Ascending aorta (tissue), 2 donors: Measurements from ENCODE around the gene PLAC9. TPM values are rescaled to one million over a fixed set of nuclear protein-coding genes. Genes with fewer than 3 reads are reported as not detected.
A peak's percentile ranks its signal among the peaks of the same experiment; 100 is the strongest.

Experiments
- DNase-seq, 2 donors: peaks; one replicate each; pipeline ENCODE4 v3.0.0-alpha.2; 2019; ENCODE audit warnings: low spot score in 2 of 2
- H3K27ac ChIP-seq, 2 donors: fragments of 200-600 bp; sonication (generic); one replicate each; pipeline ENCODE4 v1.5.1; 2016 to 2017; ENCODE audit warnings: mild to moderate bottlenecking in 1 of 2
- H3K27me3 ChIP-seq: fragments of 200-600 bp; sonication (generic); one replicate; pipeline ENCODE4 v1.5.1; 2017
- H3K36me3 ChIP-seq, 2 donors: fragments of 200-600 bp; sonication (generic); one replicate each; pipeline ENCODE4 v1.5.1; 2016
- H3K4me1 ChIP-seq, 2 donors: fragments of 200-600 bp; sonication (generic); one replicate each; pipeline ENCODE4 v1.5.1; 2016 to 2017; ENCODE audit warnings: mild to moderate bottlenecking in 1 of 2
- H3K4me3 ChIP-seq, 2 donors: fragments of 200-600 bp; sonication (generic); one replicate each; pipeline ENCODE4 v1.5.1; 2016 to 2017; ENCODE audit warnings: mild to moderate bottlenecking in 1 of 2
- H3K9me3 ChIP-seq, 2 donors: fragments of 200-600 bp; sonication (generic); one replicate each; pipeline ENCODE4 v1.5.1; 2016
- CTCF ChIP-seq, 3 experiments: fragments of 200-600 bp in 2 of 3; fragments of 450-650 bp in 1 of 3; sonication (generic) in 2 of 3; IDR thresholded peaks; one replicate each; pipeline ENCODE4 v1.5.1; 2016 to 2019; ENCODE audit warnings: antibody characterized with exemption in 3 of 3, mild to moderate bottlenecking in 1 of 3, moderate library complexity in 1 of 3
- intact Hi-C: fragments of 100-400 bp; cut with DNase I; formaldehyde crosslinking; loops from one replicate; pipeline ENCODE4 v1.15.1; 2023
- total RNA-seq: library from RNA; depleted of rRNA; stranded (reverse); fragments of >200 nt; gene quantifications from one replicate; pipeline ENCODE4 v1.1.0, GENCODE V29; 2016

The PLAC9 gene
- total RNA-seq, 1 donor from 2014 or later, result 221 TPM

GRCh38 chr10:80136134-80136571, 3.6 kb downstream of the PLAC9 start:
- TF ChIP-seq CTCF (IDR thresholded peaks at IDR 0.05), result no peak
- Histone ChIP-seq H3K27me3 (no peaks in the 10 kb centered on the region), H3K4me1 (peaks cover 0 to 15% of the 10 kb centered on the region in 2 donors), H3K27ac (peak overlapping the region; percentile 14 to 32), H3K4me3 (peak overlapping the region in 1 of 2 donors; percentile 36), H3K9me3 (no peaks in the 10 kb centered on the region), H3K36me3 (no peaks in the 10 kb centered on the region)
- DNase-seq, result peak; percentile 53 to 91
- intact Hi-C loops, result no loop called here

- H3K9me3 ChIP-seq, result no peaks in the 10 kb centered on the region
- DNase-seq, result peak in 1 of 2 donors; percentile 76
- peak overlapping the region; percentile 45 to 77 for H3K27ac ChIP-seq
- H3K27me3 ChIP-seq, result no peaks in the 10 kb centered on the region
- TF ChIP-seq CTCF (IDR thresholded peaks at IDR 0.05), result no peak
- no peaks in the 10 kb centered on the region for H3K36me3 ChIP-seq
- intact Hi-C loops, result no loop called here
- no peak overlapping the region for H3K4me3 ChIP-seq
- H3K4me1 ChIP-seq, result peaks cover 0 to 15% of the 10 kb centered on the region in 2 donors
Measured at GRCh38 chr10:80137031-80137862, 4.7 kb downstream of the PLAC9 start.

GRCh38 chr10:80137920-80138319, 5.4 kb downstream of the PLAC9 start:
- no peak for DNase-seq
- intact Hi-C loops, result no loop called here
- TF ChIP-seq CTCF (IDR thresholded peaks at IDR 0.05), result no peak
- no peaks in the 10 kb centered on the region for H3K9me3 ChIP-seq
- H3K36me3 ChIP-seq, result no peaks in the 10 kb centered on the region
- H3K4me3 ChIP-seq, result no peak overlapping the region
- no peaks in the 10 kb centered on the region for H3K27me3 ChIP-seq
- H3K4me1 ChIP-seq, result peaks cover 0 to 15% of the 10 kb centered on the region in 2 donors
- H3K27ac ChIP-seq, result peak overlapping the region in 1 of 2 donors; percentile 77

GRCh38 chr10:80139265-80139664, 6.7 kb downstream of the PLAC9 start:
- H3K9me3 ChIP-seq, result no peaks in the 10 kb centered on the region
- H3K27me3 ChIP-seq, result no peaks in the 10 kb centered on the region
- H3K36me3 ChIP-seq, result no peaks in the 10 kb centered on the region
- intact Hi-C loops, result no loop called here
- H3K4me3 ChIP-seq, result no peak overlapping the region
- H3K4me1 ChIP-seq, result peaks cover 3 to 15% of the 10 kb centered on the region in 2 donors
- no peak for DNase-seq
- TF ChIP-seq CTCF (IDR thresholded peaks at IDR 0.05), result no peak
- H3K27ac ChIP-seq, result no peak overlapping the region

GRCh38 chr10:80140251-80140650, 7.7 kb downstream of the PLAC9 start:
- Histone ChIP-seq H3K9me3 (no peaks in the 10 kb centered on the region), H3K27me3 (no peaks in the 10 kb centered on the region), H3K36me3 (no peaks in the 10 kb centered on the region), H3K4me3 (no peak overlapping the region), H3K27ac (no peak overlapping the region), H3K4me1 (peaks cover 5 to 23% of the 10 kb centered on the region in 2 donors)
- intact Hi-C loops, result loop anchor here (10.0 kb wide), 2 partner anchors 635 to 765 kb away; no protein-coding TSS in a partner anchor
- no peak for DNase-seq
- TF ChIP-seq CTCF (IDR thresholded peaks at IDR 0.05), result no peak
